Measurements from ENCODE around the gene ZIC2.

Gene ZIC2

GRCh38 chr13:99962242-99962641 lies 19.3 kb upstream of the ZIC2 start:
- no peak for TF ChIP-seq POLR2AphosphoS5 (IDR thresholded peaks at IDR 0.05; ENCODE audit: borderline replicate concordance, low read depth, low read length)
- TF ChIP-seq EZH2 (IDR thresholded peaks at IDR 0.05): no peak
- no peak for TF ChIP-seq FOXP2 (optimal IDR thresholded peaks at IDR 0.05; ENCODE audit: control extremely low read depth, extremely low read length, insufficient read depth)
- Histone ChIP-seq H3K9ac (ENCODE audit: insufficient read length) (no peak overlapping the region), H3K4me3 (no peak overlapping the region), H3K9me3 (ENCODE audit: low read depth, low read length) (no peaks in the 10 kb centered on the region), H3K27ac (peak overlapping the region; percentile 46; the same call in 1 of the 2 replicates), H3K36me3 (ENCODE audit: insufficient read depth, low read length) (peaks cover 28% of the 10 kb centered on the region)
- DNase-seq (ENCODE audit: low read depth, low spot score): no peak

GRCh38 chr13:99963816-99964339 lies 17.7 kb upstream of the ZIC2 start:
- no peak for DNase-seq (ENCODE audit: low read depth, low spot score)
- H3K4me3 ChIP-seq: no peak overlapping the region
- H3K9me3 ChIP-seq (ENCODE audit: low read depth, low read length): no peaks in the 10 kb centered on the region
- peaks cover 40% of the 10 kb centered on the region for H3K36me3 ChIP-seq (ENCODE audit: insufficient read depth, low read length)
- no peak for TF ChIP-seq FOXP2 (optimal IDR thresholded peaks at IDR 0.05; ENCODE audit: control extremely low read depth, extremely low read length, insufficient read depth)
- peak overlapping the region; percentile 4; the same call in 1 of the 2 replicates for H3K27ac ChIP-seq
- no peak overlapping the region for H3K9ac ChIP-seq (ENCODE audit: insufficient read length)

- no peak; the same call in 1 of the 2 replicates for TF ChIP-seq POLR2AphosphoS5 (IDR thresholded peaks at IDR 0.05; ENCODE audit: borderline replicate concordance, low read depth, low read length)
- no peak for TF ChIP-seq FOXP2 (optimal IDR thresholded peaks at IDR 0.05; ENCODE audit: control extremely low read depth, extremely low read length, insufficient read depth)
- TF ChIP-seq EZH2 (IDR thresholded peaks at IDR 0.05): no peak
- Histone ChIP-seq H3K4me3 (no peak overlapping the region; the same call in 1 of the 2 replicates), H3K9me3 (ENCODE audit: low read depth, low read length) (no peaks in the 10 kb centered on the region), H3K36me3 (ENCODE audit: insufficient read depth, low read length) (peaks cover 46% of the 10 kb centered on the region), H3K27ac (peak overlapping the region; percentile 97; the same call in 1 of the 2 replicates), H3K9ac (ENCODE audit: insufficient read length) (no peak overlapping the region)
- DNase-seq (ENCODE audit: low read depth, low spot score): no peak
Measured at GRCh38 chr13:99965329-99966000, 16.1 kb upstream of the ZIC2 start.

- peak overlapping the region; percentile 89 for H3K4me3 ChIP-seq
- peak overlapping the region; percentile 97 for H3K27ac ChIP-seq
- H3K9me3 ChIP-seq (ENCODE audit: low read depth, low read length): no peaks in the 10 kb centered on the region
- no peak for DNase-seq (ENCODE audit: low read depth, low spot score)
- TF ChIP-seq EZH2 (IDR thresholded peaks at IDR 0.05): no peak
- TF ChIP-seq FOXP2 (optimal IDR thresholded peaks at IDR 0.05; ENCODE audit: control extremely low read depth, extremely low read length, insufficient read depth): no peak
- TF ChIP-seq POLR2AphosphoS5 (IDR thresholded peaks at IDR 0.05; ENCODE audit: borderline replicate concordance, low read depth, low read length): no peak
- peaks cover 46% of the 10 kb centered on the region for H3K36me3 ChIP-seq (ENCODE audit: insufficient read depth, low read length)
- peak overlapping the region; percentile 99 for H3K9ac ChIP-seq (ENCODE audit: insufficient read length)
Measured at GRCh38 chr13:99966064-99966805, 15.3 kb upstream of the ZIC2 start.

- Histone ChIP-seq H3K9ac (ENCODE audit: insufficient read length) (peak overlapping the region; percentile 99), H3K36me3 (ENCODE audit: insufficient read depth, low read length) (peaks cover 46% of the 10 kb centered on the region), H3K9me3 (ENCODE audit: low read depth, low read length) (no peaks in the 10 kb centered on the region), H3K27ac (peak overlapping the region; percentile 97), H3K4me3 (peak overlapping the region; percentile 89)
- TF ChIP-seq EZH2 (IDR thresholded peaks at IDR 0.05): no peak
- TF ChIP-seq FOXP2 (optimal IDR thresholded peaks at IDR 0.05; ENCODE audit: control extremely low read depth, extremely low read length, insufficient read depth): no peak
- TF ChIP-seq POLR2AphosphoS5 (IDR thresholded peaks at IDR 0.05; ENCODE audit: borderline replicate concordance, low read depth, low read length): no peak; the same call in 1 of the 2 replicates
- no peak for DNase-seq (ENCODE audit: low read depth, low spot score)
Measured at GRCh38 chr13:99967498-99967868, 14.1 kb upstream of the ZIC2 start.

GRCh38 chr13:99967869-99968520 lies 13.6 kb upstream of the ZIC2 start:
- peak overlapping the region; percentile 89 for H3K4me3 ChIP-seq
- DNase-seq (ENCODE audit: low read depth, low spot score): no peak
- TF ChIP-seq FOXP2 (optimal IDR thresholded peaks at IDR 0.05; ENCODE audit: control extremely low read depth, extremely low read length, insufficient read depth) (no peak), POLR2AphosphoS5 (IDR thresholded peaks at IDR 0.05; ENCODE audit: borderline replicate concordance, low read depth, low read length) (peak; percentile 61)

GRCh38 chr13:99968521-99969452 lies 12.8 kb upstream of the ZIC2 start:
- no peak for DNase-seq (ENCODE audit: low read depth, low spot score)
- Histone ChIP-seq H3K27ac (peak overlapping the region; percentile 97), H3K9ac (ENCODE audit: insufficient read length) (peak overlapping the region; percentile 99)

More at GRCh38 chr13:99967869-99968520, 13.6 kb upstream of the ZIC2 start:
- peak overlapping the region; percentile 97 for H3K27ac ChIP-seq
- H3K9me3 ChIP-seq (ENCODE audit: low read depth, low read length): no peaks in the 10 kb centered on the region
- peaks cover 46% of the 10 kb centered on the region for H3K36me3 ChIP-seq (ENCODE audit: insufficient read depth, low read length)
- H3K9ac ChIP-seq (ENCODE audit: insufficient read length): peak overlapping the region; percentile 99

More at GRCh38 chr13:99968521-99969452, 12.8 kb upstream of the ZIC2 start:
- peaks cover 43% of the 10 kb centered on the region for H3K36me3 ChIP-seq (ENCODE audit: insufficient read depth, low read length)
- TF ChIP-seq POLR2AphosphoS5 (IDR thresholded peaks at IDR 0.05; ENCODE audit: borderline replicate concordance, low read depth, low read length) (no peak), EZH2 (IDR thresholded peaks at IDR 0.05) (no peak), FOXP2 (optimal IDR thresholded peaks at IDR 0.05; ENCODE audit: control extremely low read depth, extremely low read length, insufficient read depth) (no peak)
- peak overlapping the region; percentile 89 for H3K4me3 ChIP-seq
- no peaks in the 10 kb centered on the region for H3K9me3 ChIP-seq (ENCODE audit: low read depth, low read length)

Data from SK-N-MC (cell line).